ENCODE data around the gene ACCS. TPM values are rescaled to one million over a fixed set of nuclear protein-coding genes. Genes with fewer than 3 reads are reported as not detected.

ACCS gene
- total RNA-seq, 1 donor from 2014 or later: 14.2 TPM

- no peak for DNase-seq (ENCODE audit: extremely low spot score, unreplicated experiment)
- Mint-ChIP-seq H3K4me1 (ENCODE audit: unreplicated experiment) (no peaks in the 10 kb centered on the region), H3K27me3 (no peaks in the 10 kb centered on the region), H3K27ac (no peak overlapping the region), H3K9me3 (no peaks in the 10 kb centered on the region), H3K36me3 (peaks cover 11% of the 10 kb centered on the region), H3K4me3 (no peak overlapping the region)
- TF ChIP-seq CTCF (conservative IDR thresholded peaks at IDR 0.05): no peak
Observed at GRCh38 chr11:44072757-44073658, 6.9 kb downstream of the ACCS start.

- H3K27me3 Mint-ChIP-seq: no peaks in the 10 kb centered on the region
- H3K27ac Mint-ChIP-seq: no peak overlapping the region
- H3K4me1 Mint-ChIP-seq (ENCODE audit: unreplicated experiment): no peaks in the 10 kb centered on the region
- peaks cover 6% of the 10 kb centered on the region for H3K36me3 Mint-ChIP-seq
- no peak for DNase-seq (ENCODE audit: extremely low spot score, unreplicated experiment)
- no peak overlapping the region for H3K4me3 Mint-ChIP-seq
- H3K9me3 Mint-ChIP-seq: no peaks in the 10 kb centered on the region
- no peak for TF ChIP-seq CTCF (conservative IDR thresholded peaks at IDR 0.05)
Observed at GRCh38 chr11:44078794-44079193, 12.7 kb downstream of the ACCS start.

- Mint-ChIP-seq H3K27me3 (no peaks in the 10 kb centered on the region), H3K36me3 (peaks cover 10% of the 10 kb centered on the region), H3K27ac (no peak overlapping the region), H3K4me1 (ENCODE audit: unreplicated experiment) (no peaks in the 10 kb centered on the region), H3K9me3 (no peaks in the 10 kb centered on the region), H3K4me3 (no peak overlapping the region)
- DNase-seq (ENCODE audit: extremely low spot score, unreplicated experiment): peak; percentile 63
- no peak for TF ChIP-seq CTCF (conservative IDR thresholded peaks at IDR 0.05)
Observed at GRCh38 chr11:44079376-44079775, 13.3 kb downstream of the ACCS start.

- Mint-ChIP-seq H3K4me1 (ENCODE audit: unreplicated experiment) (no peaks in the 10 kb centered on the region), H3K9me3 (no peaks in the 10 kb centered on the region), H3K36me3 (peaks cover 14% of the 10 kb centered on the region), H3K27me3 (no peaks in the 10 kb centered on the region), H3K4me3 (no peak overlapping the region), H3K27ac (no peak overlapping the region)
- TF ChIP-seq CTCF (conservative IDR thresholded peaks at IDR 0.05): no peak
- DNase-seq (ENCODE audit: extremely low spot score, unreplicated experiment): peak; percentile 60
Observed at GRCh38 chr11:44080951-44081350, 14.9 kb downstream of the ACCS start.

GRCh38 chr11:44082645-44083044 lies 16.6 kb downstream of the ACCS start:
- H3K27ac Mint-ChIP-seq: no peak overlapping the region
- TF ChIP-seq CTCF (conservative IDR thresholded peaks at IDR 0.05): no peak
- no peak overlapping the region for H3K4me3 Mint-ChIP-seq

More at GRCh38 chr11:44082645-44083044, 16.6 kb downstream of the ACCS start:
- DNase-seq (ENCODE audit: extremely low spot score, unreplicated experiment): no peak
- H3K36me3 Mint-ChIP-seq: peaks cover 16% of the 10 kb centered on the region
- no peaks in the 10 kb centered on the region for H3K9me3 Mint-ChIP-seq
- H3K4me1 Mint-ChIP-seq (ENCODE audit: unreplicated experiment): no peaks in the 10 kb centered on the region
- H3K27me3 Mint-ChIP-seq: no peaks in the 10 kb centered on the region
